Activated CD8-positive, alpha-beta T cell treated with anti-CD3 and anti-CD28 coated beads for 36 hours (primary cell): ENCODE results near the gene YEATS4. TPM values are rescaled to one million over a fixed set of nuclear protein-coding genes. Genes with fewer than 3 reads are reported as not detected.

ENCODE experiments used
- ATAC-seq: fragments of 200-7000 bp; cut with Tn5 transposase; one replicate; pipeline ENCODE4 v1.10.0; 2021; ENCODE audit warnings: mild to moderate bottlenecking, moderate library complexity
- CTCF ChIA-PET: fragments of 350-600 bp; sonication (Branson Sonifier 250); formaldehyde crosslinking; loops from one replicate; lab custom pipeline; 2021; ENCODE audit warnings: antibody characterized with exemption; lab: Charles Lee
- POLR2A ChIA-PET: fragments of 350-600 bp; sonication (Branson Sonifier 250); formaldehyde crosslinking; loops from one replicate; lab custom pipeline; 2021; ENCODE audit warnings: antibody characterized with exemption; lab: Charles Lee
- DNase-seq: peaks from one replicate; pipeline ENCODE4 v3.0.0-alpha.2; 2020
- H3K27ac Mint-ChIP-seq: one replicate; pipeline ENCODE4 v1.8.0; 2021; ENCODE audit warnings: mild to moderate bottlenecking, mixed read lengths
- H3K27me3 Mint-ChIP-seq: one replicate; pipeline ENCODE4 v1.8.0; 2021; ENCODE audit warnings: mixed read lengths
- H3K36me3 Mint-ChIP-seq: one replicate; pipeline ENCODE4 v1.8.0; 2021; ENCODE audit warnings: low read depth, mixed read lengths
- H3K4me1 Mint-ChIP-seq: one replicate; pipeline ENCODE4 v1.8.0; 2021; ENCODE audit warnings: low read depth, mixed read lengths
- H3K4me3 Mint-ChIP-seq: one replicate; pipeline ENCODE4 v1.8.0; 2021; ENCODE audit warnings: mild to moderate bottlenecking, moderate library complexity, mixed read lengths
- H3K9me3 Mint-ChIP-seq: one replicate; pipeline ENCODE4 v1.8.0; 2021; ENCODE audit warnings: mixed read lengths
- CTCF ChIP-seq: fragments of 200-600 bp; IDR thresholded peaks from one replicate; pipeline ENCODE4 v1.8.0; 2022; ENCODE audit warnings: antibody characterized with exemption, mild to moderate bottlenecking
- intact Hi-C: fragments of 100-400 bp; cut with micrococcal nuclease; formaldehyde crosslinking; loops from one replicate; pipeline ENCODE4 v1.10.0; 2022
- total RNA-seq, 2 experiments: library from RNA; stranded (reverse); gene quantifications; one replicate each; pipeline ENCODE4 v1.2.3, GENCODE V29; 2021

Gene YEATS4
- total RNA-seq, 2 experiments from 2014 or later: 54.0 to 60.9 TPM

GRCh38 chr12:69337311-69338090, 22.0 kb upstream of the YEATS4 start:
- DNase-seq (no peak), ATAC-seq (no peak)
- intact Hi-C loops: no loop called here
- Mint-ChIP-seq H3K36me3 (no peaks in the 10 kb centered on the region), H3K4me3 (no peak overlapping the region), H3K27me3 (peaks cover 5% of the 10 kb centered on the region), H3K9me3 (no peaks in the 10 kb centered on the region), H3K27ac (no peak overlapping the region), H3K4me1 (peaks cover 21% of the 10 kb centered on the region)
- CTCF ChIA-PET: interaction anchor here (1.1 to 1.2 kb wide), 2 partner anchors 21 to 46 kb away, joined by 3 to 5 read pairs; no protein-coding TSS in a partner anchor
- TF ChIP-seq CTCF: no peak
- POLR2A ChIA-PET: interaction anchor here (0.8 kb wide), 1 partner anchor 23 kb away, joined by 4 read pairs; no protein-coding TSS in a partner anchor

- H3K4me1 Mint-ChIP-seq: peaks cover 15% of the 10 kb centered on the region
- no peak for TF ChIP-seq CTCF
- ChIA-PET POLR2A (interaction anchor here (0.8 kb wide), 1 partner anchor 22 kb away, joined by 4 read pairs; no protein-coding TSS in a partner anchor), CTCF (interaction anchor here (0.9 to 1.2 kb wide), 3 partner anchors 20 to 47 kb away, joined by 3 to 5 read pairs (median 4); no protein-coding TSS in a partner anchor)
- no peaks in the 10 kb centered on the region for H3K9me3 Mint-ChIP-seq
- DNase-seq (no peak), ATAC-seq (no peak)
- intact Hi-C loops: no loop called here
- H3K27ac Mint-ChIP-seq: no peak overlapping the region
- no peaks in the 10 kb centered on the region for H3K36me3 Mint-ChIP-seq
- peaks cover 8% of the 10 kb centered on the region for H3K27me3 Mint-ChIP-seq
- no peak overlapping the region for H3K4me3 Mint-ChIP-seq
These were observed 21.3 kb upstream of the YEATS4 start for GRCh38 chr12:69338120-69338859.

- CTCF ChIA-PET: interaction anchor here (0.9 kb wide), 1 partner anchor 48 kb away, joined by 4 read pairs; no protein-coding TSS in a partner anchor
- TF ChIP-seq CTCF: no peak
These were observed 20.6 kb upstream of the YEATS4 start for GRCh38 chr12:69338936-69339335.

GRCh38 chr12:69339999-69340398, 19.5 kb upstream of the YEATS4 start:
- no peak for DNase-seq
- no peak for TF ChIP-seq CTCF
- ChIA-PET POLR2A (no interaction called here), CTCF (no interaction called here)
- ATAC-seq: no peak
- Mint-ChIP-seq H3K27ac (no peak overlapping the region), H3K4me3 (no peak overlapping the region), H3K4me1 (peaks cover 3% of the 10 kb centered on the region), H3K9me3 (no peaks in the 10 kb centered on the region), H3K27me3 (peaks cover 9% of the 10 kb centered on the region), H3K36me3 (no peaks in the 10 kb centered on the region)
- intact Hi-C loops: no loop called here

More at GRCh38 chr12:69338936-69339335, 20.6 kb upstream of the YEATS4 start:
- intact Hi-C loops: no loop called here
- POLR2A ChIA-PET: no interaction called here
- ATAC-seq: no peak
- Mint-ChIP-seq H3K4me3 (no peak overlapping the region), H3K36me3 (no peaks in the 10 kb centered on the region), H3K4me1 (peaks cover 13% of the 10 kb centered on the region), H3K9me3 (no peaks in the 10 kb centered on the region), H3K27me3 (peaks cover 9% of the 10 kb centered on the region), H3K27ac (no peak overlapping the region)
- no peak for DNase-seq
